H1 (cell line): ENCODE results near the gene GPRASP3. TPM values are rescaled to one million over a fixed set of nuclear protein-coding genes. Genes with fewer than 3 reads are reported as not detected.

Experiments used
- CTCF ChIA-PET: fragments of 300-600 bp; sonication (Branson Sonifier 250); formaldehyde crosslinking; loops from one replicate; lab custom pipeline; 2021; ENCODE audit not compliant: partially characterized antibody; lab: Charles Lee
- POLR2A ChIA-PET: fragments of 300-600 bp; sonication (Branson Sonifier 250); formaldehyde crosslinking; loops from one replicate; lab custom pipeline; 2021; ENCODE audit warnings: inconsistent platforms; ENCODE audit not compliant: partially characterized antibody; lab: Charles Lee
- DNase-seq, 2 experiments: peaks; one replicate each; pipeline versions ENCODE4 v3.0.0 to v3.0.0-alpha.2; 2010 to 2022; ENCODE audit warnings: low spot score in 2 of 2, low read depth in 1 of 2, mixed read lengths in 1 of 2
- FAIRE-seq: peaks from 2 replicates; lab custom pipeline; 2011; peaks lifted over from hg19 to GRCh38; lab: Jason Lieb, UNC
- H2AFZ ChIP-seq: 2 replicates; pipeline ENCODE4 v1.8.1; 2012; ENCODE audit warnings: low read length, inconsistent platforms
- H2AK5ac ChIP-seq: 2 replicates; pipeline ENCODE4 v1.6.1; 2013; ENCODE audit warnings: low read depth, low read length
- H2BK120ac ChIP-seq: replicated peaks from 2 replicates; pipeline ENCODE3; 2013; ENCODE audit warnings: low read depth, low read length, inconsistent platforms
- H2BK12ac ChIP-seq: 2 replicates; pipeline ENCODE4 v1.6.1; 2013; ENCODE audit warnings: low read depth, low read length
- H2BK15ac ChIP-seq: 2 replicates; pipeline ENCODE4 v1.6.1; 2013; ENCODE audit warnings: low read length
- H2BK20ac ChIP-seq: 2 replicates; pipeline ENCODE4 v1.6.1; 2013; ENCODE audit warnings: low read length
- H2BK5ac ChIP-seq: 2 replicates; pipeline ENCODE4 v1.6.1; 2013; ENCODE audit warnings: low read depth, low read length
- H3K14ac ChIP-seq: 2 replicates; pipeline ENCODE4 v1.6.1; 2013; ENCODE audit warnings: inconsistent platforms; ENCODE audit not compliant: insufficient read length
- H3K18ac ChIP-seq: 2 replicates; pipeline ENCODE4 v1.6.1; 2013; ENCODE audit warnings: low read length; ENCODE audit errors: extremely low read depth
- H3K23ac ChIP-seq: 2 replicates; pipeline ENCODE4 v1.6.1; 2013; ENCODE audit warnings: inconsistent platforms; ENCODE audit not compliant: insufficient read length
- H3K23me2 ChIP-seq: 2 replicates; pipeline ENCODE4 v1.6.1; 2013; ENCODE audit warnings: low read depth, low read length
- H3K27ac ChIP-seq: 2 replicates; pipeline ENCODE4 v1.6.1; 2011; ENCODE audit warnings: low read depth, low read length, inconsistent platforms
- H3K27me3 ChIP-seq, 4 experiments: replicated peaks in 1 of 4; 1 replicate in 1 of 4; 2 replicates in 3 of 4; pipeline versions ENCODE4 v1.6.1 to v1.8.1; 2011 to 2013; ENCODE audit warnings: low read length in 3 of 4, mild to moderate bottlenecking in 3 of 4, inconsistent platforms in 2 of 4, mixed read lengths in 2 of 4, moderate library complexity in 1 of 4; ENCODE audit not compliant: control insufficient read depth in 3 of 4, insufficient read depth in 3 of 4; ENCODE audit errors: extremely low read depth in 1 of 4
- H3K36me3 ChIP-seq, 4 experiments: 2 replicates each; pipeline versions ENCODE4 v1.6.1 to v1.8.1; 2011 to 2013; ENCODE audit warnings: mild to moderate bottlenecking in 4 of 4, low read length in 3 of 4, moderate library complexity in 2 of 4, control low read depth in 1 of 4, inconsistent platforms in 1 of 4; ENCODE audit not compliant: insufficient read depth in 4 of 4, control insufficient read depth in 2 of 4
- H3K4ac ChIP-seq: replicated peaks from 2 replicates; pipeline ENCODE3; 2013; ENCODE audit warnings: low read length, low read depth, mixed read lengths, inconsistent platforms; ENCODE audit not compliant: insufficient read length
- H3K4me1 ChIP-seq, 4 experiments: replicated peaks in 1 of 4; 1 replicate in 1 of 4; 2 replicates in 3 of 4; pipeline versions ENCODE4 v1.6.1 to v1.8.1; 2011 to 2013; ENCODE audit warnings: low read length in 3 of 4, inconsistent platforms in 2 of 4, mixed read lengths in 1 of 4; ENCODE audit not compliant: insufficient read depth in 4 of 4, control insufficient read depth in 3 of 4
- H3K4me2 ChIP-seq, 2 experiments: 2 replicates each; pipeline versions ENCODE4 v1.6.1 to v1.8.1; 2011 to 2013; ENCODE audit warnings: low read depth in 2 of 2, low read length in 2 of 2, control low read depth in 1 of 2, inconsistent platforms in 1 of 2, mild to moderate bottlenecking in 1 of 2; ENCODE audit not compliant: insufficient read depth in 1 of 2
- H3K4me3 ChIP-seq, 4 experiments: fragments of 200-600, 300-600 bp in 1 of 4; sonication (generic), shearing (Covaris generic), sonication (Bioruptor Twin) in 1 of 4; 2 replicates each; pipeline versions ENCODE4 v1.5.1 to v1.8.1; 2011 to 2016; ENCODE audit warnings: low read length in 4 of 4, low read depth in 3 of 4, control low read depth in 2 of 4, inconsistent platforms in 2 of 4, mild to moderate bottlenecking in 2 of 4, mixed read lengths in 1 of 4, moderate library complexity in 1 of 4; ENCODE audit not compliant: insufficient read depth in 2 of 4; ENCODE audit errors: extremely low read depth in 1 of 4
- H3K56ac ChIP-seq: replicated peaks from 2 replicates; pipeline ENCODE3; 2013; ENCODE audit warnings: low read depth, mild to moderate bottlenecking, mixed read lengths, low read length, inconsistent platforms; ENCODE audit not compliant: insufficient read length
- H3K79me1 ChIP-seq: 2 replicates; pipeline ENCODE4 v1.6.1; 2013; ENCODE audit warnings: low read depth, low read length, control low read depth
- H3K79me2 ChIP-seq, 2 experiments: 2 replicates each; pipeline versions ENCODE4 v1.6.1 to v1.8.1; 2012 to 2013; ENCODE audit warnings: low read length in 2 of 2, mild to moderate bottlenecking in 2 of 2, inconsistent platforms in 1 of 2; ENCODE audit not compliant: insufficient read depth in 2 of 2, control insufficient read depth in 1 of 2
- H3K9ac ChIP-seq, 4 experiments: replicated peaks in 1 of 4; 1 replicate in 1 of 4; 2 replicates in 3 of 4; pipeline versions ENCODE4 v1.6.1 to v1.8.1; 2011 to 2013; ENCODE audit warnings: low read depth in 3 of 4, low read length in 3 of 4, control low read depth in 2 of 4, mild to moderate bottlenecking in 2 of 4, moderate library complexity in 2 of 4, inconsistent platforms in 1 of 4; ENCODE audit errors: extremely low read depth in 1 of 4
- H3K9me3 ChIP-seq, 2 experiments: 2 replicates each; pipeline versions ENCODE4 v1.6.1 to v1.8.1; 2012 to 2013; ENCODE audit warnings: mild to moderate bottlenecking in 2 of 2, moderate library complexity in 2 of 2, control low read depth in 1 of 2, inconsistent platforms in 1 of 2, low read depth in 1 of 2, low read length in 1 of 2, mixed read lengths in 1 of 2; ENCODE audit not compliant: insufficient read depth in 2 of 2
- H4K20me1 ChIP-seq, 2 experiments: replicated peaks in 1 of 2; 2 replicates each; pipeline versions ENCODE3 to v1.8.1; 2011 to 2013; ENCODE audit warnings: inconsistent platforms in 2 of 2, low read length in 2 of 2, mild to moderate bottlenecking in 1 of 2; ENCODE audit not compliant: insufficient read depth in 2 of 2, control insufficient read depth in 1 of 2
- H4K5ac ChIP-seq: 2 replicates; pipeline ENCODE4 v1.6.1; 2013; ENCODE audit warnings: low read length, low read depth, mixed read lengths, inconsistent platforms; ENCODE audit not compliant: insufficient read length
- H4K8ac ChIP-seq: 2 replicates; pipeline ENCODE4 v1.8.0; 2013; ENCODE audit warnings: mild to moderate bottlenecking, moderate library complexity, low read length, inconsistent platforms; ENCODE audit not compliant: insufficient read depth; ENCODE audit errors: extremely low read depth
- H4K91ac ChIP-seq: replicated peaks from 2 replicates; pipeline ENCODE3; 2013; ENCODE audit warnings: low read length, mixed read lengths, inconsistent platforms; ENCODE audit not compliant: insufficient read length
- KDM4A ChIP-seq: IDR thresholded peaks from one replicate; pipeline ENCODE4 v1.7.1; 2012; ENCODE audit warnings: low read depth, mild to moderate bottlenecking, moderate library complexity, low read length, inconsistent platforms; ENCODE audit not compliant: severe bottlenecking
- SIX5 ChIP-seq: IDR thresholded peaks from 2 replicates; pipeline ENCODE4 v1.6.1; 2011; ENCODE audit warnings: mild to moderate bottlenecking, low read depth, low read length
- WGBS, 2 experiments: shearing (Covaris generic) in 1 of 2; methylation state at CpG; one replicate each; pipeline versions ENCODE4 v1.1.6 to v1.1.7; 2013 to 2015; ENCODE audit warnings: low lambda C conversion rate in 2 of 2, mixed read lengths in 2 of 2, inconsistent platforms in 1 of 2, low coverage in 1 of 2, missing lambda C conversion rate in 1 of 2; ENCODE audit not compliant: insufficient replicate concordance in 2 of 2, insufficient coverage in 1 of 2, insufficient read length in 1 of 2; ENCODE audit errors: extremely low coverage in 1 of 2, missing lambda C conversion rate in 1 of 2; 5-methylcytosine and 5-hydroxymethylcytosine counted together
- polyA plus RNA-seq, 7 experiments: library from polyadenylated mRNA; depleted of rRNA in 3 of 7; stranded (reverse) in 5 of 7; unstranded in 2 of 7; fragments of >200 nt in 5 of 7; fragments of 200-250 nt in 2 of 7; gene quantifications; 1 replicate in 5 of 7; 2 replicates in 1 of 7; 4 replicates in 1 of 7; pipeline versions ENCODE4 v1.2.1 to v1.2.3, GENCODE V29; 2011 to 2013; ENCODE audit warnings: missing spikeins in 2 of 7, mixed read lengths in 2 of 7
- total RNA-seq: library from RNA; stranded (reverse); fragmentation: NEBNext Ultra II Directional; extraction: Animal tissue kit (Norgen Biotek cat#: 25700); gene quantifications from 2 replicates; pipeline ENCODE4 v1.2.1, GENCODE V29; 2021

Gene GPRASP3
- total and polyA plus RNA-seq, 2 of the 8 experiments (the other 6 are each of a cell fraction or from before 2014, with no cell fraction given): 7.0 to 19.8 TPM

DNA sequence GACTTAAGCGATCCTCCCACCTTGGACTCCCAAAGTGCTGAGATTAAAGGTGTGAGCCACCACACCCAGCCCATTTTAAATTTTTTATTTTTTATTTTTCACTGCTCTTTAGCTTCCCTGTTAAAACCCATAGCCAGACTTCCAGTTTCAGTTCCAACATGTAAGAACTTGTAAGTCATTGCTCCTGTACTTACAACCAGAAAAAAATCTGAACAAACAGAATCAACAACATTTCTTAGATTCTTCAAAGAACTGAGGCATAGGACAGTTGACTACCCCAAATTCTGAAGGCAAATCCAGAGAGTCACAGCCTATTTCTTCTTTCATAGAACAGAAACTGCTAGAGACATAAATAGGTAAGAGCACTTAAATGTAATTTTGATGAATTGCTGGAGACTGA is 8.1 kb downstream of the GPRASP3 start:
- no peak for DNase-seq
- no peak overlapping the region for H3K18ac ChIP-seq
- H3K9me3 ChIP-seq: no peaks in the 10 kb centered on the region
- H4K5ac ChIP-seq: no peak overlapping the region
- H2AFZ ChIP-seq: no peak overlapping the region
- H3K4me3 ChIP-seq: no peak overlapping the region
- no peaks in the 10 kb centered on the region for H4K20me1 ChIP-seq
- no peak for FAIRE-seq
- no peaks in the 10 kb centered on the region for H3K79me1 ChIP-seq
- no peaks in the 10 kb centered on the region for H3K4me1 ChIP-seq
- CTCF ChIA-PET: no interaction called here
- POLR2A ChIA-PET: no interaction called here
- no peak overlapping the region for H3K23ac ChIP-seq
- no peak overlapping the region for H4K91ac ChIP-seq
- TF ChIP-seq KDM4A (no peak), SIX5 (no peak)
- TF ChIP-seq, all 59 proteins: peak for 0
- no peak overlapping the region for H2AK5ac ChIP-seq
- H3K14ac ChIP-seq: no peak overlapping the region
- H3K9ac ChIP-seq: no peak overlapping the region
- WGBS, 2 experiments: 100% methylated on average over 1 of the region's 1 CpG; no CpG with 5 or more reads in 1 of the 2 experiments
- H4K8ac ChIP-seq: no peak overlapping the region
- no peaks in the 10 kb centered on the region for H3K79me2 ChIP-seq
- no peaks in the 10 kb centered on the region for H3K36me3 ChIP-seq
- no peak overlapping the region for H2BK120ac ChIP-seq
- no peak overlapping the region for H3K4ac ChIP-seq
- no peak overlapping the region for H3K56ac ChIP-seq
- H2BK20ac ChIP-seq: no peak overlapping the region
- no peak overlapping the region for H2BK15ac ChIP-seq
- H3K23me2 ChIP-seq: no peaks in the 10 kb centered on the region
- H3K4me2 ChIP-seq: no peak overlapping the region
- H2BK5ac ChIP-seq: no peak overlapping the region
- H3K27me3 ChIP-seq: no peaks in the 10 kb centered on the region
- no peak overlapping the region for H2BK12ac ChIP-seq
- no peak overlapping the region for H3K27ac ChIP-seq
